GOT3 (cell line): ENCODE measurements around the gene APOC1.
"Not testable (repeated sequence)": the region's sequence is repeated elsewhere in the genome, so short reads cannot be mapped to it uniquely, and the experiment has no call there.

Experiments
- DNase-seq: peaks from one replicate; lab custom pipeline; 2025; ENCODE audit warnings: mixed read lengths; lab: John Stamatoyannopoulos, UW

APOC1 gene

GRCh38 chr19:44913512-44914432 is 636 bp upstream of the APOC1 start:
- not testable (repeated sequence) for DNase-seq

GRCh38 chr19:44924243-44924725 is 9.9 kb downstream of the APOC1 start:
- DNase-seq, result no peak

GRCh38 chr19:44925114-44925891 is 10.9 kb downstream of the APOC1 start:
- no peak for DNase-seq

GRCh38 chr19:44926245-44927077 is 12.1 kb downstream of the APOC1 start:
- DNase-seq, result not testable (repeated sequence)

- no peak for DNase-seq
These were observed 13.3 kb downstream of the APOC1 start for GRCh38 chr19:44927746-44928145.

- no peak for DNase-seq
These were observed 15.7 kb downstream of the APOC1 start for GRCh38 chr19:44930088-44930487.

- DNase-seq, result no peak
These were observed 17.1 kb downstream of the APOC1 start for GRCh38 chr19:44931541-44931940.

- DNase-seq, result no peak
These were observed 25.3 kb downstream of the APOC1 start for GRCh38 chr19:44939668-44940067.

GRCh38 chr19:44942067-44942571 is 27.7 kb downstream of the APOC1 start, which contains the start of gene APOC4:
TSS of gene APOC4 (plus strand) at chr19:44942237. CDS start at chr19:44942278, 41 bp downstream.
- DNase-seq, result no peak

GRCh38 chr19:44943801-44944249 is 29.4 kb downstream of the APOC1 start:
- no peak for DNase-seq

GRCh38 chr19:44947041-44947581 is 32.7 kb downstream of the APOC1 start:
- no peak for DNase-seq

GRCh38 chr19:44948237-44948636 is 33.8 kb downstream of the APOC1 start:
- DNase-seq, result no peak

GRCh38 chr19:44948763-44949374 is 34.5 kb downstream of the APOC1 start:
- DNase-seq, result no peak

- no peak for DNase-seq
These were observed 35.1 kb downstream of the APOC1 start for GRCh38 chr19:44949550-44949949.

- DNase-seq, result no peak
These were observed 37.1 kb downstream of the APOC1 start for GRCh38 chr19:44951179-44952159.

- no peak for DNase-seq
These were observed 39.9 kb downstream of the APOC1 start for GRCh38 chr19:44954278-44954648.

GRCh38 chr19:44954649-44955504 is 40.5 kb downstream of the APOC1 start, which contains the start of gene CLPTM1:
TSS of gene CLPTM1 (plus strand) at chr19:44955380. CDS start at chr19:44955396, 16 bp downstream.
- peak; percentile 80 for DNase-seq
